HG02623 (cell line): ENCODE data around the gene KRT72.
"Not testable (repeated sequence)": the region's sequence is repeated elsewhere in the genome, so short reads cannot be mapped to it uniquely, and the experiment has no call there.

Experiments used
- ATAC-seq: cut with Tn5 transposase; IDR thresholded peaks from one replicate; pipeline ENCODE4 v1.9.1; 2021; ENCODE audit warnings: moderate library complexity; ENCODE audit not compliant: unreplicated experiment

The KRT72 gene

GRCh38 chr12:52608826-52609630 lies 7.8 kb upstream of the KRT72 start:
- ATAC-seq = no peak

- ATAC-seq = no peak
Measured at GRCh38 chr12:52608161-52608560, 6.9 kb upstream of the KRT72 start.

GRCh38 chr12:52607314-52607713 lies 6.1 kb upstream of the KRT72 start:
- no peak for ATAC-seq

- ATAC-seq = no peak
Measured at GRCh38 chr12:52606581-52607218, 5.4 kb upstream of the KRT72 start.

- no peak for ATAC-seq
Measured at GRCh38 chr12:52606096-52606495, 4.8 kb upstream of the KRT72 start.

GRCh38 chr12:52605542-52605941 lies 4.3 kb upstream of the KRT72 start:
- ATAC-seq = no peak

- ATAC-seq = no peak
Measured at GRCh38 chr12:52604859-52605258, 3.6 kb upstream of the KRT72 start.

- no peak for ATAC-seq
Measured at GRCh38 chr12:52603314-52603713, 2.1 kb upstream of the KRT72 start.

GRCh38 chr12:52602552-52602951 lies 1.3 kb upstream of the KRT72 start:
- ATAC-seq = no peak

GRCh38 chr12:52601671-52602070 lies 408 bp upstream of the KRT72 start:
- no peak for ATAC-seq

GRCh38 chr12:52600475-52600874 lies 788 bp downstream of the KRT72 start:
- ATAC-seq = no peak

- no peak for ATAC-seq
Measured at GRCh38 chr12:52600071-52600470, 1.2 kb downstream of the KRT72 start.

GRCh38 chr12:52598966-52599365 lies 2.3 kb downstream of the KRT72 start:
- no peak for ATAC-seq

- ATAC-seq = not testable (repeated sequence)
Measured at GRCh38 chr12:52594237-52594636, 7.0 kb downstream of the KRT72 start.

- ATAC-seq = no peak
Measured at GRCh38 chr12:52591521-52591920, 9.7 kb downstream of the KRT72 start.

- ATAC-seq = no peak
Measured at GRCh38 chr12:52590021-52590420, 11.2 kb downstream of the KRT72 start.

GRCh38 chr12:52587563-52587962 lies 13.7 kb downstream of the KRT72 start:
- ATAC-seq = no peak

- ATAC-seq = no peak
Measured at GRCh38 chr12:52585946-52586345, 15.3 kb downstream of the KRT72 start.

GRCh38 chr12:52585066-52585465 lies 16.2 kb downstream of the KRT72 start:
- no peak for ATAC-seq

GRCh38 chr12:52584156-52584682 lies 17.0 kb downstream of the KRT72 start:
- no peak for ATAC-seq

GRCh38 chr12:52582971-52583456 lies 18.2 kb downstream of the KRT72 start:
- ATAC-seq = no peak

- ATAC-seq = no peak
Measured at GRCh38 chr12:52582486-52582885, 18.8 kb downstream of the KRT72 start.
